Neural progenitor cell (in vitro differentiated cells): ENCODE results near the gene MRO.

Source experiments
- EZH2 ChIP-seq: fragments of 200-600 bp; sonication (generic); IDR thresholded peaks from 2 replicates; pipeline ENCODE4 v1.6.1; 2017; ENCODE audit warnings: antibody characterized with exemption, mild to moderate bottlenecking, moderate library complexity
- EZH2phosphoT487 ChIP-seq: fragments of 200-600 bp; sonication (generic); IDR thresholded peaks from 2 replicates; pipeline ENCODE4 v1.6.1; 2017; ENCODE audit warnings: antibody characterized with exemption
- TF ChIP-seq, protein P1 (sequence below): fragments of 200-600 bp; sonication (generic); IDR thresholded peaks from 2 replicates; pipeline ENCODE4 v1.5.1; 2017; ENCODE audit warnings: antibody characterized with exemption, mild to moderate bottlenecking

DNA sequence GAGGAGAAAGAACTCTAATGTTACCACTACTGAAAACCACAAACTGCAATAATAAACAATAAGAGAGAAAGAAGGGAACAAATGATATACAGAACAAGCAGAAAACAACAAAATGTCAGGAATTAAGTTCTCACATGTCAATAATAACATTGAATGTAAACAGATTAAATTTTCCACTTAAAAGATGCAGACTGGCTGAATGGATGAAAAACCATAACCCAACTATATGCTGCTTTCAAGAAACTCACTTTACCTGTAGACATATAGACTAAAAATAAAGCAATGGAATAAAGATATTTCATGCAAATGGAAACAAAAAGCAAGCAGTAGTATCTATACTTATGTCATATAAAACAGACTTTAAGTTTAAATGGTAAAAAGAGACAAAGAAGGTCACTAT lies 50.4 kb downstream of the MRO start:
- TF ChIP-seq, protein P1, sequence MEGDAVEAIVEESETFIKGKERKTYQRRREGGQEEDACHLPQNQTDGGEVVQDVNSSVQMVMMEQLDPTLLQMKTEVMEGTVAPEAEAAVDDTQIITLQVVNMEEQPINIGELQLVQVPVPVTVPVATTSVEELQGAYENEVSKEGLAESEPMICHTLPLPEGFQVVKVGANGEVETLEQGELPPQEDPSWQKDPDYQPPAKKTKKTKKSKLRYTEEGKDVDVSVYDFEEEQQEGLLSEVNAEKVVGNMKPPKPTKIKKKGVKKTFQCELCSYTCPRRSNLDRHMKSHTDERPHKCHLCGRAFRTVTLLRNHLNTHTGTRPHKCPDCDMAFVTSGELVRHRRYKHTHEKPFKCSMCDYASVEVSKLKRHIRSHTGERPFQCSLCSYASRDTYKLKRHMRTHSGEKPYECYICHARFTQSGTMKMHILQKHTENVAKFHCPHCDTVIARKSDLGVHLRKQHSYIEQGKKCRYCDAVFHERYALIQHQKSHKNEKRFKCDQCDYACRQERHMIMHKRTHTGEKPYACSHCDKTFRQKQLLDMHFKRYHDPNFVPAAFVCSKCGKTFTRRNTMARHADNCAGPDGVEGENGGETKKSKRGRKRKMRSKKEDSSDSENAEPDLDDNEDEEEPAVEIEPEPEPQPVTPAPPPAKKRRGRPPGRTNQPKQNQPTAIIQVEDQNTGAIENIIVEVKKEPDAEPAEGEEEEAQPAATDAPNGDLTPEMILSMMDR = no peak
- TF ChIP-seq EZH2 = no peak
- no peak for TF ChIP-seq EZH2phosphoT487
